Mesendoderm (in vitro differentiated cells): Measurements from ENCODE around the gene SCFD2.

Experiments used
- DNase-seq: peaks from one replicate; pipeline ENCODE4 v3.0.0; 2013
- H2AK5ac ChIP-seq: 2 replicates; pipeline ENCODE4 v1.6.1; 2013; ENCODE audit warnings: low read length, inconsistent platforms
- H2BK120ac ChIP-seq: 2 replicates; pipeline ENCODE4 v1.6.1; 2013; ENCODE audit warnings: low read depth, mild to moderate bottlenecking, low read length, moderate library complexity, mixed read lengths
- H2BK15ac ChIP-seq: replicated peaks from 2 replicates; pipeline ENCODE4 v1.6.1; 2013; ENCODE audit warnings: low read depth, mild to moderate bottlenecking, moderate library complexity
- H2BK5ac ChIP-seq: 2 replicates; pipeline ENCODE4 v1.6.1; 2013; ENCODE audit warnings: low read length, inconsistent platforms
- H3K18ac ChIP-seq: 2 replicates; pipeline ENCODE4 v1.6.1; 2013; ENCODE audit warnings: mild to moderate bottlenecking, low read length, mixed read lengths
- H3K23ac ChIP-seq: one replicate; pipeline ENCODE4 v1.6.1; 2013; ENCODE audit warnings: low read length
- H3K27ac ChIP-seq: 2 replicates; pipeline ENCODE4 v1.5.1; 2013; ENCODE audit warnings: low read depth, mild to moderate bottlenecking, inconsistent platforms, low read length, moderate library complexity
- H3K27me3 ChIP-seq: 2 replicates; pipeline ENCODE4 v1.6.1; 2013; ENCODE audit warnings: low read length, control low read depth, mild to moderate bottlenecking, inconsistent platforms; ENCODE audit not compliant: insufficient read depth, poor library complexity
- H3K36me3 ChIP-seq: 2 replicates; pipeline ENCODE4 v1.6.1; 2013; ENCODE audit warnings: low read length, inconsistent platforms; ENCODE audit not compliant: control insufficient read depth, insufficient read depth
- H3K4ac ChIP-seq: one replicate; pipeline ENCODE4 v1.6.1; 2013; ENCODE audit warnings: low read depth, mild to moderate bottlenecking, low read length, moderate library complexity
- H3K4me1 ChIP-seq: 2 replicates; pipeline ENCODE4 v1.6.1; 2013; ENCODE audit warnings: low read depth, low read length, inconsistent platforms; ENCODE audit not compliant: control insufficient read depth
- H3K4me2 ChIP-seq: 2 replicates; pipeline ENCODE4 v1.6.1; 2013; ENCODE audit warnings: low read length
- H3K4me3 ChIP-seq: 2 replicates; pipeline ENCODE4 v1.5.1; 2013; ENCODE audit warnings: mild to moderate bottlenecking, low read length
- H3K56ac ChIP-seq: one replicate; pipeline ENCODE4 v1.6.1; 2013; ENCODE audit warnings: low read length
- H3K79me1 ChIP-seq: 2 replicates; pipeline ENCODE4 v1.6.1; 2013; ENCODE audit warnings: low read length, inconsistent platforms
- H3K79me2 ChIP-seq: 2 replicates; pipeline ENCODE4 v1.6.1; 2013; ENCODE audit warnings: mild to moderate bottlenecking, low read length; ENCODE audit not compliant: control insufficient read depth, insufficient read depth
- H3K9ac ChIP-seq: 2 replicates; pipeline ENCODE4 v1.6.1; 2013; ENCODE audit warnings: low read length, inconsistent platforms
- H4K5ac ChIP-seq: one replicate; pipeline ENCODE4 v1.6.1; 2013; ENCODE audit warnings: low read length
- H4K8ac ChIP-seq: one replicate; pipeline ENCODE4 v1.6.1; 2013; ENCODE audit warnings: low read depth, mild to moderate bottlenecking, control low read depth, low read length, moderate library complexity
- WGBS: extraction: QIAGEN DNeasy Blood & Tissue Kit; methylation state at CpG from one replicate; pipeline ENCODE4 v1.1.7; 2013; ENCODE audit warnings: low lambda C conversion rate, missing lambda C conversion rate; ENCODE audit not compliant: insufficient coverage; ENCODE audit errors: extremely low coverage; 5-methylcytosine and 5-hydroxymethylcytosine counted together

SCFD2 gene

GRCh38 chr4:52925531-52925968 lies 440.3 kb downstream of the SCFD2 start:
- no peak overlapping the region for H2AK5ac ChIP-seq
- H3K56ac ChIP-seq, result peak overlapping the region; percentile 36
- no CpG with 5 or more reads among the region's 3 CpGs for WGBS

GRCh38 chr4:52919461-52919860 lies 446.4 kb downstream of the SCFD2 start:
- H2AK5ac ChIP-seq, result no peak overlapping the region
- H2BK5ac ChIP-seq, result no peak overlapping the region
- H3K4me2 ChIP-seq, result no peak overlapping the region
- no peak overlapping the region for H4K5ac ChIP-seq
- no peak overlapping the region for H3K4ac ChIP-seq
- H2BK15ac ChIP-seq, result no peak overlapping the region
- H3K18ac ChIP-seq, result no peak overlapping the region
- no peak overlapping the region for H3K4me3 ChIP-seq
- WGBS, result no CpG with 5 or more reads among the region's 2 CpGs
- H3K27ac ChIP-seq, result no peak overlapping the region
- H2BK120ac ChIP-seq, result no peak overlapping the region
- no peaks in the 10 kb centered on the region for H3K36me3 ChIP-seq
- H3K23ac ChIP-seq, result no peak overlapping the region
- H3K79me2 ChIP-seq, result no peaks in the 10 kb centered on the region
- H3K9ac ChIP-seq, result no peak overlapping the region
- DNase-seq, result no peak
- H3K4me1 ChIP-seq, result peaks cover 4% of the 10 kb centered on the region
- H3K27me3 ChIP-seq, result no peaks in the 10 kb centered on the region
- no peaks in the 10 kb centered on the region for H3K79me1 ChIP-seq
- no peak overlapping the region for H4K8ac ChIP-seq
- H3K56ac ChIP-seq, result no peak overlapping the region

More at GRCh38 chr4:52925531-52925968, 440.3 kb downstream of the SCFD2 start:
- H3K23ac ChIP-seq, result no peak overlapping the region
- H3K79me2 ChIP-seq, result no peaks in the 10 kb centered on the region
- H3K9ac ChIP-seq, result no peak overlapping the region
- H3K27me3 ChIP-seq, result no peaks in the 10 kb centered on the region
- peak overlapping the region; percentile 39 for H3K18ac ChIP-seq
- H3K4me3 ChIP-seq, result no peak overlapping the region
- H3K27ac ChIP-seq, result no peak overlapping the region
- H2BK15ac ChIP-seq, result no peak overlapping the region
- H3K36me3 ChIP-seq, result no peaks in the 10 kb centered on the region
- H2BK120ac ChIP-seq, result peak overlapping the region; percentile 85
- no peak overlapping the region for H4K8ac ChIP-seq
- peaks cover 11% of the 10 kb centered on the region for H3K4me1 ChIP-seq
- DNase-seq, result peak; percentile 87
- no peaks in the 10 kb centered on the region for H3K79me1 ChIP-seq
- H3K4ac ChIP-seq, result no peak overlapping the region
- H3K4me2 ChIP-seq, result no peak overlapping the region
- no peak overlapping the region for H2BK5ac ChIP-seq
- H4K5ac ChIP-seq, result no peak overlapping the region

- Histone ChIP-seq H3K27me3 (no peaks in the 10 kb centered on the region), H3K56ac (no peak overlapping the region), H3K36me3 (no peaks in the 10 kb centered on the region), H3K4me1 (peaks cover 13% of the 10 kb centered on the region), H2BK120ac (no peak overlapping the region), H2BK15ac (no peak overlapping the region), H3K4me2 (no peak overlapping the region), H3K79me2 (no peaks in the 10 kb centered on the region), H4K5ac (no peak overlapping the region), H3K23ac (no peak overlapping the region), H3K79me1 (no peaks in the 10 kb centered on the region), H3K9ac (no peak overlapping the region), H3K27ac (no peak overlapping the region), H2BK5ac (no peak overlapping the region), H3K4me3 (no peak overlapping the region), H3K18ac (no peak overlapping the region), H4K8ac (no peak overlapping the region), H2AK5ac (no peak overlapping the region), H3K4ac (no peak overlapping the region)
- DNase-seq, result no peak
- WGBS, result no CpG with 5 or more reads among the region's 5 CpGs
These were observed 448.0 kb downstream of the SCFD2 start for GRCh38 chr4:52917817-52918216.

GRCh38 chr4:52915730-52916300 lies 450.0 kb downstream of the SCFD2 start:
- Histone ChIP-seq H3K4me1 (peaks cover 13% of the 10 kb centered on the region), H4K8ac (no peak overlapping the region), H4K5ac (no peak overlapping the region), H2BK5ac (no peak overlapping the region), H3K27ac (no peak overlapping the region), H2BK15ac (no peak overlapping the region), H3K79me1 (no peaks in the 10 kb centered on the region), H3K27me3 (no peaks in the 10 kb centered on the region), H3K18ac (no peak overlapping the region), H3K4ac (no peak overlapping the region), H3K36me3 (no peaks in the 10 kb centered on the region), H3K56ac (no peak overlapping the region), H3K4me2 (no peak overlapping the region), H2AK5ac (no peak overlapping the region), H3K23ac (no peak overlapping the region), H3K79me2 (no peaks in the 10 kb centered on the region), H3K4me3 (no peak overlapping the region), H2BK120ac (no peak overlapping the region), H3K9ac (no peak overlapping the region)
- no CpG with 5 or more reads among the region's 6 CpGs for WGBS
- peak; percentile 35 for DNase-seq

GRCh38 chr4:52915191-52915590 lies 450.7 kb downstream of the SCFD2 start:
- H3K4me2 ChIP-seq, result no peak overlapping the region
- no peak overlapping the region for H4K8ac ChIP-seq
- H2AK5ac ChIP-seq, result no peak overlapping the region
- H3K23ac ChIP-seq, result no peak overlapping the region
- no peak overlapping the region for H3K27ac ChIP-seq
- H3K79me2 ChIP-seq, result no peaks in the 10 kb centered on the region
- no peak overlapping the region for H3K4me3 ChIP-seq
- H3K9ac ChIP-seq, result no peak overlapping the region
- H3K36me3 ChIP-seq, result no peaks in the 10 kb centered on the region
- no peak overlapping the region for H3K18ac ChIP-seq
- H3K79me1 ChIP-seq, result no peaks in the 10 kb centered on the region
- no peak overlapping the region for H3K4ac ChIP-seq
- no peak overlapping the region for H3K56ac ChIP-seq
- no peaks in the 10 kb centered on the region for H3K27me3 ChIP-seq
- H2BK15ac ChIP-seq, result peak overlapping the region; percentile 61
- peaks cover 13% of the 10 kb centered on the region for H3K4me1 ChIP-seq
- H2BK5ac ChIP-seq, result no peak overlapping the region
- H2BK120ac ChIP-seq, result no peak overlapping the region
- no peak for DNase-seq
- no peak overlapping the region for H4K5ac ChIP-seq

GRCh38 chr4:52914051-52914605 lies 451.7 kb downstream of the SCFD2 start:
- no CpG with 5 or more reads among the region's 3 CpGs for WGBS
- no peak overlapping the region for H2AK5ac ChIP-seq
- peak overlapping the region; percentile 41 for H2BK5ac ChIP-seq
- H3K4me2 ChIP-seq, result no peak overlapping the region
- no peak overlapping the region for H3K4ac ChIP-seq
- no peaks in the 10 kb centered on the region for H3K79me1 ChIP-seq
- no peak overlapping the region for H2BK120ac ChIP-seq
- peaks cover 13% of the 10 kb centered on the region for H3K4me1 ChIP-seq
- H4K8ac ChIP-seq, result no peak overlapping the region
- no peaks in the 10 kb centered on the region for H3K27me3 ChIP-seq
- H3K79me2 ChIP-seq, result no peaks in the 10 kb centered on the region
- H3K18ac ChIP-seq, result peak overlapping the region; percentile 92
- no peak overlapping the region for H4K5ac ChIP-seq
- peak overlapping the region; percentile 88 for H2BK15ac ChIP-seq
- no peak overlapping the region for H3K9ac ChIP-seq
- no peak overlapping the region for H3K27ac ChIP-seq
- H3K56ac ChIP-seq, result peak overlapping the region; percentile 64
- no peaks in the 10 kb centered on the region for H3K36me3 ChIP-seq
- H3K23ac ChIP-seq, result peak overlapping the region; percentile 91
- H3K4me3 ChIP-seq, result no peak overlapping the region
- DNase-seq, result peak; percentile 60
